Measurements from ENCODE around the gene GRK4.

Gene GRK4

GRCh38 chr4:3066836-3067400 lies 103.5 kb downstream of the GRK4 start:
- H3K4me3 ChIP-seq (ENCODE audit: low read length): no peak overlapping the region
- TF ChIP-seq CTCF (conservative IDR thresholded peaks at IDR 0.05; ENCODE audit: low read length): no peak

DNA sequence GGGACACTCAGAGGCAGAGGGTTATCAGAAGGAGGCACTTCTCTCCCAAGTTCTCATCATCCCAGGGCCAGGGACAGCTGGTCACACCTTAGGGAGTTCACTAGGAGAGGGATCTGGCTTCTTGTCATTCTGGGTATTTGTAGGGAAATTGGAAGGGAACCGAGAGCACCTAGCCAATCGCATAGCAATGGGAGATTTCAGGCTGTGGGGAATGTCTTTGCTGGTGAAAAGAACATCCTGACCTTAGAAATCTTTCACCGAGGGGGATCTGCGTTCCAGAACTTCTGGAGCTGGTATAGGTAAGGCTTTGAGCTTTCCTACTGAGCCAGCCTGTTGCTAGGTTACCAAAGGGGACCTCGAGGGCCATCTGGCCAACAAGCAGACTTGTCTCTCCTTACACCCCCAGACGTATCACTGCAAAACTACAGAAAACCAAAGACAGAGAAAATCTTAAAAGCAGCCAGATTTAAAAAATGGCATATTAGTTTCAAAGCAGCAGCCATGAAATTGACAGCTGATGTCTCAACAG lies 104.2 kb downstream of the GRK4 start:
- TF ChIP-seq CTCF (conservative IDR thresholded peaks at IDR 0.05; ENCODE audit: low read length): no peak
- no peak for DNase-seq (ENCODE audit: low read depth)
- no peak overlapping the region for H3K4me3 ChIP-seq (ENCODE audit: low read length)

More at GRCh38 chr4:3066836-3067400, 103.5 kb downstream of the GRK4 start:
- DNase-seq (ENCODE audit: low read depth): no peak

DNA sequence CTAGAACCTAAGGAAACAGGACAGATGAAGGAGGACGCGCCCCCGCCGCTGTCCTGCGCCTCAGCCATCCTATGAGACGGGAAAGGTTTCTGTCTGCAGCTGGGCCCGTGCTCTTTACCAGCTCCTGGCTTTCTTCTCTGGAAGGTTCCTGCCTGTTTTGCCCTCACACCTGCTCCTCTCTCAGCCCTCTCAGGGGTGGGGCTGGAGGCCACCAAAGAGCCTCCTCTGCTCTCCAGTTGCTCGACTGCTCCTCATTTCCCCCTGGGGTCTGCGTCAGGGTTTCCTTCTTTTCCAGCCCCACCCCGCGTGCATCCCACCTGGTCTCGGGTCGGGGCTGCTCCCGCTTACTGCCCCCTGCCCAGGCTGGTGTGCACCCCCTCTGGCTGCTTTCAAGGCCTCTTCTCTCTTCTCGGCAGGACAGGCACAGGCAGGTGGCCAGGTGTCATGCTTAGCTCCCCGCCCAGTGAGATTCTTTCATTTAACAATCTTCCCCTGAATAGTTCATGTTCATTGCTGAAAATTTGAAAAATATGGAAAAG lies 106.4 kb downstream of the GRK4 start:
- no peak for TF ChIP-seq CTCF (conservative IDR thresholded peaks at IDR 0.05; ENCODE audit: low read length)
- DNase-seq (ENCODE audit: low read depth): no peak

GRCh38 chr4:3070709-3071500 lies 107.5 kb downstream of the GRK4 start:
- TF ChIP-seq CTCF (conservative IDR thresholded peaks at IDR 0.05; ENCODE audit: low read length): no peak
- no peak overlapping the region for H3K4me3 ChIP-seq (ENCODE audit: low read length)
- DNase-seq (ENCODE audit: low read depth): peak; percentile 62

More for the DNA sequence above, 106.4 kb downstream of the GRK4 start:
- H3K4me3 ChIP-seq (ENCODE audit: low read length): no peak overlapping the region

DNA sequence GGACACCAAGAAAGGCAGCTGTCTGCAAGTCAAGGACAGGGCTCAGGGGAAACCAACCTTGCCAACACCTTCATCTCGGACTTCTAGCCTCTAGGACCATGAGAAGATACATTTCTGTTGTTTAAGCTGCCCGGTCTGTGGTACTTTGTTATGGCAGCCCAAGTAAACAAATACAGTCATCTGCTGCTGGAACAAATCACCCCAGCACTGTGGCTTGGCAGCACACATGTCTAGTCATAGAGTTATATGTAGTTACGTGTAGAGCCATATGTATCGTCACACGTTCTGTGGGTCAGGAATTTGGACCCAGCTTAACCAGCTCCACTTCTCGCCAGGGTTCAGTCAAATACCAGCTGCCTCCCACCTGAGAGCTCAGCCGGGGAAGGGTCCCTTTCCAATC lies 108.4 kb downstream of the GRK4 start:
- DNase-seq (ENCODE audit: low read depth): peak; percentile 57
- H3K4me3 ChIP-seq (ENCODE audit: low read length): no peak overlapping the region
- no peak for TF ChIP-seq CTCF (conservative IDR thresholded peaks at IDR 0.05; ENCODE audit: low read length)

DNA sequence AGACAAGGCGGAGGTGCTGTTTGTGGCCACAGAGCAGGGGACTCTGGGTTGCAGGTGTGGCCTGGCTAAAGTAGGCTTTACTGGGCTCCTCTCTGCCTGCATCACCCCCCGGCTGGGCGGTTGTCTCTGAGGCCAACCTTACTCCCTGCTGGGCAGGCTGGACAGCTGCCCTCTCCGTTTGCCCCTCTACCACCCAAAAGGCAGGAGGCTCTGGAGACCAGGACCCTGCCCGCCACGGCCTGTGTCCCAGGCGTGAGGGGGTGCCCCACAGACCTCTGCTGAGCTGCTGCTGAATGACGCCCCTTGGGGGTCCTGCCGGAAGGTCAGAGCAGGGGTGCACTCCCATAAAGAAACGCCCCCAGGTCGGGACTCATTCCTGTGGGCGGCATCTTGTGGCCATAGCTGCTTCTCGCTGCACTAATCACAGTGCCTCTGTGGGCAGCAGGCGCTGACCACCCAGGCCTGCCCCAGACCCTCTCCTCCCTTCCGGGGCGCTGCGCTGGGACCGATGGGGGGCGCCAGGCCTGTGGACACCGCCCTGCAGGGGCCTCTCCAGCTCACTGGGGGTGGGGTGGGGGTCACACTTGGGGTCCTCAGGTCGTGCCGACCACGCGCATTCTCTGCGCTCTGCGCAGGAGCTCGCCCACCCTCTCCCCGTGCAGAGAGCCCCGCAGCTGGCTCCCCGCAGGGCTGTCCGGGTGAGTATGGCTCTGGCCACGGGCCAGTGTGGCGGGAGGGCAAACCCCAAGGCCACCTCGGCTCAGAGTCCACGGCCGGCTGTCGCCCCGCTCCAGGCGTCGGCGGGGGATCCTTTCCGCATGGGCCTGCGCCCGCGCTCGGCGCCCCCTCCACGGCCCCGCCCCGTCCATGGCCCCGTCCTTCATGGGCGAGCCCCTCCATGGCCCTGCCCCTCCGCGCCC lies 110.0 kb downstream of the GRK4 start:
- no peak for DNase-seq (ENCODE audit: low read depth)
- no peak for TF ChIP-seq CTCF (conservative IDR thresholded peaks at IDR 0.05; ENCODE audit: low read length)
- H3K4me3 ChIP-seq (ENCODE audit: low read length): peak overlapping the region; percentile 78

Data from AG10803 (cell line).